ENCODE results near the gene KRT82. TPM values are rescaled to one million over a fixed set of nuclear protein-coding genes. Genes with fewer than 3 reads are reported as not detected.

KRT82 gene
- total and polyA plus RNA-seq, 2 experiments from 2014 or later = not detected

DNA sequence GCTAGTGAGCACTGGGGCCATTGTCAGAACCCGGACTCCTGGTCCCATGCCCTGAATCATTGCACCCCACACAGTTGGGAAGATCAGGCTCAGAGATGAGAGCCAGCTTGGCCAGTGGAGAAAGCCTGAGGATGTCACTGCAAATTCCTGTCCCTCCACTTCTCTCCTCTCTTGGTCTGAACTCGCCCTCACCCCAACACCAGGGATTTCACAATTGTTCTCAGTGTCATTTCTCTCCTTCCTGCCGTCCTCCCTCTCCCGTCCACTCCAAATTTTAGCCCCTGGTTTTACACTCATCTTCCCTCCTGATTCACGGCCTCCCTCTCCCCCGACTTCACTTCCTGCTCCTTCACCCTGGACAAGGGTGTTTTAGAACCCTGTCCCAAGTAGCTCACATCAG, 16.9 kb upstream of the KRT82 start:
- no peak overlapping the region for H3K4me2 ChIP-seq
- no peak overlapping the region for H3K4me3 ChIP-seq
- H3K36me3 ChIP-seq (ENCODE audit: insufficient read depth) = no peaks in the 10 kb centered on the region
- H3K9me3 Mint-ChIP-seq = no peaks in the 10 kb centered on the region
- 0 out of 2 replicates have a peak overlapping the region, but pooled peaks have one; percentile 28 for H2AFZ ChIP-seq
- H3K27me3 ChIP-seq (ENCODE audit: insufficient read depth) = no peaks in the 10 kb centered on the region
- no peaks in the 10 kb centered on the region for H3K4me1 ChIP-seq (ENCODE audit: insufficient read depth)
- ATAC-seq (no peak), DNase-seq (ENCODE audit: low spot score) (no peak)
- peaks cover 9% of the 10 kb centered on the region for H3K4me1 Mint-ChIP-seq
- TF ChIP-seq ZNF462 (CRISPR knock-in tag; IDR thresholded peaks at IDR 0.05) = no peak
- TF ChIP-seq ZNF331 (CRISPR knock-in tag; IDR thresholded peaks at IDR 0.05; ENCODE audit: low read depth) = no peak
- no peak for TF ChIP-seq CREB1 (CRISPR knock-in tag; IDR thresholded peaks at IDR 0.05; ENCODE audit: low read depth)
- no peak for TF ChIP-seq EZH2 (IDR thresholded peaks at IDR 0.05; ENCODE audit: low read depth, unreplicated experiment)
- no peak for TF ChIP-seq STAT1 (IDR thresholded peaks at IDR 0.05; ENCODE audit: unreplicated experiment)
- no peak for TF ChIP-seq EZH2phosphoT487 (IDR thresholded peaks at IDR 0.05; ENCODE audit: unreplicated experiment)
- no peak for TF ChIP-seq JUNB (IDR thresholded peaks at IDR 0.05; ENCODE audit: unreplicated experiment)
- no peak for TF ChIP-seq REST (IDR thresholded peaks at IDR 0.05; ENCODE audit: unreplicated experiment)
- no peak for TF ChIP-seq ZNF114 (CRISPR knock-in tag; IDR thresholded peaks at IDR 0.05)
- TF ChIP-seq POLR2AphosphoS5 (IDR thresholded peaks at IDR 0.05; ENCODE audit: low read depth) = no peak
- no peak for TF ChIP-seq NANOG (IDR thresholded peaks at IDR 0.05; ENCODE audit: borderline replicate concordance)
- TF ChIP-seq, protein P1, sequence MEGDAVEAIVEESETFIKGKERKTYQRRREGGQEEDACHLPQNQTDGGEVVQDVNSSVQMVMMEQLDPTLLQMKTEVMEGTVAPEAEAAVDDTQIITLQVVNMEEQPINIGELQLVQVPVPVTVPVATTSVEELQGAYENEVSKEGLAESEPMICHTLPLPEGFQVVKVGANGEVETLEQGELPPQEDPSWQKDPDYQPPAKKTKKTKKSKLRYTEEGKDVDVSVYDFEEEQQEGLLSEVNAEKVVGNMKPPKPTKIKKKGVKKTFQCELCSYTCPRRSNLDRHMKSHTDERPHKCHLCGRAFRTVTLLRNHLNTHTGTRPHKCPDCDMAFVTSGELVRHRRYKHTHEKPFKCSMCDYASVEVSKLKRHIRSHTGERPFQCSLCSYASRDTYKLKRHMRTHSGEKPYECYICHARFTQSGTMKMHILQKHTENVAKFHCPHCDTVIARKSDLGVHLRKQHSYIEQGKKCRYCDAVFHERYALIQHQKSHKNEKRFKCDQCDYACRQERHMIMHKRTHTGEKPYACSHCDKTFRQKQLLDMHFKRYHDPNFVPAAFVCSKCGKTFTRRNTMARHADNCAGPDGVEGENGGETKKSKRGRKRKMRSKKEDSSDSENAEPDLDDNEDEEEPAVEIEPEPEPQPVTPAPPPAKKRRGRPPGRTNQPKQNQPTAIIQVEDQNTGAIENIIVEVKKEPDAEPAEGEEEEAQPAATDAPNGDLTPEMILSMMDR (conservative IDR thresholded peaks at IDR 0.05; ENCODE audit: low read depth in 2 of 2) = no peak
- TF ChIP-seq, protein P2, sequence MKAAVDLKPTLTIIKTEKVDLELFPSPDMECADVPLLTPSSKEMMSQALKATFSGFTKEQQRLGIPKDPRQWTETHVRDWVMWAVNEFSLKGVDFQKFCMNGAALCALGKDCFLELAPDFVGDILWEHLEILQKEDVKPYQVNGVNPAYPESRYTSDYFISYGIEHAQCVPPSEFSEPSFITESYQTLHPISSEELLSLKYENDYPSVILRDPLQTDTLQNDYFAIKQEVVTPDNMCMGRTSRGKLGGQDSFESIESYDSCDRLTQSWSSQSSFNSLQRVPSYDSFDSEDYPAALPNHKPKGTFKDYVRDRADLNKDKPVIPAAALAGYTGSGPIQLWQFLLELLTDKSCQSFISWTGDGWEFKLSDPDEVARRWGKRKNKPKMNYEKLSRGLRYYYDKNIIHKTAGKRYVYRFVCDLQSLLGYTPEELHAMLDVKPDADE (IDR thresholded peaks at IDR 0.05) = no peak
- 0 out of 2 replicates have a peak, but pooled peaks cover 3% of the 10 kb centered on the region for H3K9me2 ChIP-seq (ENCODE audit: insufficient read depth)
- H3F3A ChIP-seq (replicated peaks; ENCODE audit: low read depth) = no peaks in the 10 kb centered on the region
- no peak overlapping the region for H3K27ac ChIP-seq (ENCODE audit: low read depth)
- H3K4me3 Mint-ChIP-seq = no peak overlapping the region
- H3K27ac Mint-ChIP-seq = no peak overlapping the region
- no peaks in the 10 kb centered on the region for H4K20me1 ChIP-seq (replicated peaks; ENCODE audit: insufficient read depth)
- H3K27me3 Mint-ChIP-seq (ENCODE audit: insufficient read depth, low read depth, poor library complexity) = peaks cover 2% of the 10 kb centered on the region
- H3K79me2 ChIP-seq (replicated peaks; ENCODE audit: insufficient read depth) = no peaks in the 10 kb centered on the region
- no peaks in the 10 kb centered on the region for H3K36me3 Mint-ChIP-seq (ENCODE audit: low read depth)
